Effector CD8-positive, alpha-beta T cell (primary cell): Measurements from ENCODE around the gene NEDD4L.

Experiments used
- DNase-seq: peaks from one replicate; lab custom pipeline; 2025; lab: John Stamatoyannopoulos, UW

Gene NEDD4L

GRCh38 chr18:58290116-58290695 lies 246.2 kb downstream of the NEDD4L start:
- no peak for DNase-seq

DNA sequence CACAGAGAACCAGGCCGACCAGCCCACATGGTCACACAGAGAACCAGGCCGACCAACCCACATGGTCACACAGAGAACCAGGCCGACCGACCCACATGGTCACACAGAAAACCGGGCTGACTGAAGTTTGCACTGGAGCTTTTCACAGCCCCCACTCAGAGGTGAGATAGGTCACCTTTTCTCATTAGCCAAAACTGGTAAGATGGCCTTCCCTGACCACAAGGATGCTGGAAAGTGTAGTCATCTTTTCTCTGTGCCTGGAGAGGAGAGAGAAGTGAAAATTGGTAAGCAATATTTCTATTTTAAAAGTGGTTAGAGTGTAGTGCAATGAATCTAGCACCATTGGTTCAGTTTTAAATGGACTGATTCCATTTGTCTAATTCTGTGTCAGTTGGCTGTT lies 247.1 kb downstream of the NEDD4L start:
- DNase-seq = no peak

DNA sequence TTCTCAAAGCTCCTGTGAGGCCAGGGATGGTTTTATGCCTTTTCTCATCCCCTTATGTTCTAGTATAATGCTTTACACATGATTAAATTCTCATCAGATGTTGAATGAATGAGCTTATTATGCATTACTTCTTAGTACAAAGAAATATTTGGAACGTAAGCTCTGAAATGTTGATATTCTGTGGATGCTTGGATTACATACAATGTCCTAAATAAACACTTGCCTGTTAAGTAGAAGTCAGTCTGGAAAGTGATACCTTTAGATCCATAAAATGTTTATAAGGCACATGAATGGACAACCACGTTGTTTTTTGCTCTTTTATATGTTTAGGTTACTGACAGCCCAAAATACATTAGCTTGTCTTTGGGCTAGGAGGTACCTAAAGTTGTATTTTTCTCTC lies 248.6 kb downstream of the NEDD4L start:
- DNase-seq = no peak

- no peak for DNase-seq
Observed at GRCh38 chr18:58297198-58297597, 253.2 kb downstream of the NEDD4L start.

DNA sequence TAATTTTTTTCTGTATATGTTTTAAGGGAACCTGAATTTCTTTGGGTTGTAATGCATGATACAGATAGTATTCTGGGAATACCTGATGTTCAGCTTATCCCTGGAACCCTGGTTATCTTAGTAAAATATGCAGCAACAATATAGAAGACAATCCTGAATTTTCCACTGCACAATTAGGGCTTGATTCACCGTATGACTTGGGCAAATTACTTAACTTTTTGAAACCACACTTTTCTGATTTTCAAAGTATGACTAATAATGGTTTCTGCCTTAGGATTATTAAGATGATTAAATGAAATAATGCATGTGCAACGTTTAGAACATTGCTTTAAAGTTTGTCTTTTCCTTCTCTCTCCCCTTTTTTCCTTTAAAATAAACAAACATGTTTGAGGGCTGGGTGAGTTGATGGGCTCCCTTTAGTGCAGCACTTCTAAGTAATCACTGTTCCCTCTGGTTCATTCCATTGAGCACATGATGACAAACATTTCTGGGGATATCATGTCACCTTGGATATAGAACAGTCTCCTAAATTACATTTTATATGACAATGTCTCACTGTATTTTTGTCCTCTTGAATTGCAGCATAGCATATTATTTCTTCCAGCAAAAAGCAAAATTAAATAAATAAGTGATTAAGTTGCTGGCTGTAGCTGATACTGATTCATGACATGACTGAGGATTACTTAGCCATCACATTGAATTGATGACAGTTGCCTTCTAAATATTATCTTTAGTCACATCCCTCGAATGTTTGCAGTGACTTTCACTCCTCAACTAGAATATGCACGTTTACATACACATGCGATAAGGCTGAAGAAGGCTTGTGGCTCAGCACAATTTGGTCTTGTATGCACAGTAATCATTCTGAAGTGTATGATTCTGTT lies 254.5 kb downstream of the NEDD4L start:
- no peak for DNase-seq

GRCh38 chr18:58299135-58299473 lies 255.1 kb downstream of the NEDD4L start:
- no peak for DNase-seq

DNA sequence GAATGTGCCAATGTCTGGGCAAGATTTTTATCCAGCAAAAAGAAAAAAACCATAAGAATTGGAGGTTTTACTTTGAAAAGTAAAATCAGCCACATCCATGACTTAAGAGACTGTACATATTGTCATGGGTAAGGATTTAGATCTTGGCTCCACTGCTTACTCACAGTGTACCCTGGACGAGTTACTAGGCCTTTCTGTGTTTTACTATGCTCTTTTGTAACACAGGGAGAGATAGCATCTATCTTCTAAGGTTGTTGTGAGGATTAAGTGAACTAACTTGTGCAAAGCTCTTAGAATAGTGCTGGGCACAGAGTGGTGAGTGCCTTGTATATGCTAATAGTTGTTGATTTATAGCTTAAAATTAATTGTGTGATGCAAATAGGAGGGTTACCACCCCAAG lies 255.9 kb downstream of the NEDD4L start:
- no peak for DNase-seq

GRCh38 chr18:58300867-58301266 lies 256.8 kb downstream of the NEDD4L start:
- DNase-seq = no peak

DNA sequence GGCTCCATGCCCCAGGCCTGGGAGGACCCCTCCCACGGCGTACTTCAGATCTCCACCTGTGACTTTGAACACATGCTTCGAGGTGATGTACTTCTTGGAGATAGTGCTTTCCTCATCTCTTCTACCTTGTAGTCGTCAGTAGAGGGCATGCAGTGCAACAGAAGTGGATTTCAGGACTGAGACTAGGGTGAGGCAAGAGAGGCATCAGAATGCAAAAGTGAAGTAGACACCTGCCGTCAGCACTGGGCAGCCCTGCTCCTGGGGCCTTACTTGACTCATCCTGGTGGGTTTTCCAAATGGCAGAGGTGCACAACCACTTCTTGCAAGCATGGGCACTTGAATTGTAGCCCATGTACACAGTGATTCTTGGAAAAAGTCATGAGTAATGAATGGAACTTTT lies 258.8 kb downstream of the NEDD4L start:
- DNase-seq = no peak

DNA sequence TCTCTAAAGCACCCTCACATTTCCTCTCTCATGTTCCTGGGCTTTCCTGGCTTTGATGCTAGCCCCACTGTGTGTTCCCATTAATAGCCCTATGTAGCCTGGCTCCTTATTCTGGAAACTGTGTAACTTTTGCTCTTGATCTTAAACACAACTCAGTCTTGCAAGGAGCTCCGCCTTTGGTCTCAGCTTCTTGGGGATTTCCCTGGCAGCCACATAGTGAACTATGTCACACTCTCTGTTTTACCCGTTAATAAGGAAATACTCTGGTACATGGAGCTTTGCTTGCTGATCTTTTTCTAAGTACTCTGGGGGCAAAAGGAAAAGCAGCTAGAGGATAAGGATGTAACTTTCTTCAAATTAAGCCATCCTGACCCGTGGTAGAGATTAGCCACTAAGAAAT lies 259.3 kb downstream of the NEDD4L start:
- no peak for DNase-seq

DNA sequence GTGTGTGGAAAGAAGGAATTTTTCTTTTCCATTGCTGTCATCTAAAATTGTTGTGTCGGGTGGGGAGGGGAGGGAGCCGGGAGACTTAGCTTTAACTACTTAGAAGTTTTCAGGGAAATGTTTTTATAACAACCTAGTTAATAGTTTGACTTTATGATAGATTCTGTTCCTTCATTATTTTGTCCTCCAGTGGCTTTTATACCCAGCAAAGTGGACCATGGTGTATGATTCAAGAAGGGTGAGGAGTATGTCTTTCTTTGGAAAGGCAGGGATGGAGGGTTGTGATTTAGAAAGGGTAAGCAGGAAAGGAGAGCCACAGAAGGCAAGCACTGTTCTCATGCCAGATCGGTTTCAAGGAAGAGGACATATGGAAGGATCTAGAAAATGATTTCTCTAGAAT lies 261.8 kb downstream of the NEDD4L start:
- no peak for DNase-seq

DNA sequence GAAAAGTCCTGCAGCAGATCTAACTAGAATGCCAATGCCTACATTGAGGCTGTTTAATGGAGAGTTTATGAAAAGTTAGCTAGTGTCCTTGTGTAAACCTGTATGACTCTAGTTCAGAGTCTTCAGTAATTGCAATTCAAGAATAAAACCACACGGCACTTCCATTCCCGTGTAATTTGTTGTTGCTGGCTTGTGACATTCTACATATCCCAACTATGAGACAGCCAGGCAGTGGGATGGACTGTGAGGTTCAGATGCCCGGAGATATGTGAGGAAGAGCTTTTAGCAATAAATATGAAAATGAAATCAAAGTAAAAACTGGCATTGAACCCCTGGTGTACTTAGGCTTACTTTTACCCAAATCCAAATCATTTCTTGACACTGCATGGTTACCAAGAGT lies 263.4 kb downstream of the NEDD4L start:
- no peak for DNase-seq

DNA sequence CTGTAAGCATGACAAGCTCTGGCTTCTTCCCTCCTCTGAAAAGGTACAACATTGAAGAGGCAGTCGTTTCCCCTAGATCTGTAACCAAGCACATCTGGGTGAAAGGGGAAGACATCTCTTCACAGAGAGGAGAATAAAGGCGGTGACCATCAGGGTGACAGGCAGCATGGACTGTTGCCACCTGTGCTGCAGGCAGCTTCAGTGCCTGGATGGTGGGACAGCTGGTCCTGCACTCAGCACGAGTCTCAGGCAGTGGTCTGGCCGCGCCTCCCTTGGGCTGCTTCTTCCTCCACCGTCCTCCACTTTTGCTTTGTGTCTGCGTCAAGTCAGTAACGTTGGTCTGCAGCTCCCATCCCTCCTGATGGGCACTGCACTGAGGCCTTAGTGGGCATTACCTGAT lies 264.4 kb downstream of the NEDD4L start:
- no peak for DNase-seq

- no peak for DNase-seq
Observed at GRCh38 chr18:58309099-58309498, 265.1 kb downstream of the NEDD4L start.

DNA sequence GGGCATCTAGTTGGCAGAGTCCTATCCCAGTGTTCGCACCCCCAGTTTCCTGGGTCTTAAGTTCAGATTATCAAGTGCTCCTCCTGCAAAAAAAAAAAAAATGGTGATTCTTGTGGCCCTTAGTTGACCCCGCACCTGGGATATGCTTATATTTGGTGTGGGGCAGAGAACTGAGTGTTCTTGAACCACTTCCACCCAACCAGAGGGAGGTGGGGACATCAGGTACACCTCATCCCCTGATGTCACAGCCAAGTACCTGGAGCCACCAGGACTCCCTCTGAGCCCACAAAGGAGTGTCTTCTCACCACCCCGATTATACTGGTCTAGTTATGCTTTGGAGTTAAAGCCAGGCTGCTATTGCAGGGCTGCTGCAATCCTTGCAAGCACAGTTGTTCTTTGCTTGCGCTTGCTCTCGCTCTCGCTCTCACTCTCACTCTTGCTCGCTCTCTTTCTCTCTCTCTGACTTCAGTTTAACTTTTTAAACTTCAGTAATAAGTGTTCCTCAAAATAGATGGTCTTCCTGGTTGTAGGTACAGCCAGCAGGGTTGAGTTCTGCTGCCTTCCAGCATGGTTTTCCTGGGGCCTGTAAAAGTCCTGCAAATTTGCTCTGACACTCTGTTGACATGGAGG lies 265.7 kb downstream of the NEDD4L start:
- no peak for DNase-seq

GRCh38 chr18:58310517-58310916 lies 266.5 kb downstream of the NEDD4L start:
- no peak for DNase-seq

- DNase-seq = no peak
Observed at GRCh38 chr18:58311390-58311789, 267.4 kb downstream of the NEDD4L start.

DNA sequence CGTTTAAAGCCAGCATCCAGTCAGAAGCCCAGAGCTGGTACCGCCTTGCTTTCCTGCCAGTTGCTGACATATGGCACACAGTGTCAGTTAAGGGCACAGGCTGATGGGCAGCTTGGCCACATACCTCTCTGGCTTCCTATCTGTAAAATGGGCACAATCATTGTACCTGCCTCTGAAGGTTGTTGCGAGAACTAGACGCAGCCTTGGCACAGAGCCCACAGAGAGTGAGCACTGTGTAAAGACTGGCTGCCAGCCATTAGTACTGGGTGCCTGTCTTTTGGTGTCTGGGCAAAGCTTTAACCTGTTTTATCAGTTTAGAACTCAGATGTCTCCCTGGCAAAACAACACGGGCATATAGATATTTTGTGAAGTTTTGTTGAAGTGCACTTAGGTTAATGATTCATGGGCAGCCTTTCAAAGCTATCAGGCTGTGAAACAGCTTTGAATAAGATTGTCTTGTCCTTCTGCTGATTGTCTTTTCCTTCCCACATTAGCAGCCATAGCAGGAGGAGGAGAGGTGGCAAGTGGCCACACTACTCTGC lies 269.5 kb downstream of the NEDD4L start:
- DNase-seq = no peak

GRCh38 chr18:58314284-58314683 lies 270.3 kb downstream of the NEDD4L start:
- DNase-seq = no peak

DNA sequence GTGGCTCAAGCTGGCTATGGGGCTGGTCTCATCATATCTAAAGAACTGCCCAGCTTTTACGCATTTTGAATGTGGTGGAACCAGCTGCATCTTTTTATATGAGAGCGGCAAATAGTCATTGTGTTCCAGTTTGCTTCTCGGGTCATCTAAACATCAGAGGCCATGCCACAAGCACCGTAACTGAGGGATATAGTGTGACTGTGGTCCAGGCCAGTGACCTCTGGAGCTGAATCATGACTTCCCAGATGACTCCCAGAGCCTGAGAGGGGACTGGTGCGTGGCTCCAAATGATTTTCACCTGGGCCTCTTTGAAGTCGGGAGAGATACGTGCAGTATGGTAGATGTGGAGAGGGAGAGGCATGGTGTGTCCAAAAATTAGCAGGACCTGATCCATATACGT lies 271.0 kb downstream of the NEDD4L start:
- DNase-seq = no peak

- no peak for DNase-seq
Observed at GRCh38 chr18:58315739-58316215, 271.8 kb downstream of the NEDD4L start.

- DNase-seq = no peak
Observed at GRCh38 chr18:58316396-58317342, 272.6 kb downstream of the NEDD4L start.
